Activated CD4-positive, alpha-beta memory T cell treated with anti-CD3 and anti-CD28 coated beads, Interleukin-2, amount 10 ng/mL, durations not matched to agents 7 days and 5 days (primary cell): ENCODE results near the gene LBR. TPM values are rescaled to one million over a fixed set of nuclear protein-coding genes. Genes with fewer than 3 reads are reported as not detected.

Experiments used
- CTCF ChIA-PET: fragments of 350-600 bp; sonication (Branson Sonifier 250); formaldehyde crosslinking; loops from one replicate; lab custom pipeline; 2021; ENCODE audit warnings: antibody characterized with exemption, inconsistent platforms; lab: Charles Lee
- POLR2A ChIA-PET: fragments of 350-600 bp; sonication (Branson Sonifier 250); formaldehyde crosslinking; loops from one replicate; lab custom pipeline; 2021; ENCODE audit warnings: antibody characterized with exemption; lab: Charles Lee
- DNase-seq: peaks from one replicate; pipeline ENCODE4 v3.0.0-alpha.2; 2020
- H3K27ac Mint-ChIP-seq: one replicate; pipeline ENCODE4 v1.8.0; 2021; ENCODE audit warnings: mild to moderate bottlenecking, mixed read lengths
- H3K27me3 Mint-ChIP-seq: one replicate; pipeline ENCODE4 v1.8.0; 2021; ENCODE audit warnings: mixed read lengths
- H3K36me3 Mint-ChIP-seq: one replicate; pipeline ENCODE4 v1.8.0; 2021; ENCODE audit warnings: low read depth, mixed read lengths
- H3K4me1 Mint-ChIP-seq: one replicate; pipeline ENCODE4 v1.8.0; 2021; ENCODE audit warnings: mixed read lengths
- H3K4me3 Mint-ChIP-seq: one replicate; pipeline ENCODE4 v1.8.0; 2021; ENCODE audit warnings: mild to moderate bottlenecking, mixed read lengths
- H3K9me3 Mint-ChIP-seq: one replicate; pipeline ENCODE4 v1.8.0; 2021; ENCODE audit warnings: mixed read lengths
- total RNA-seq, 2 experiments: library from RNA; stranded (reverse); gene quantifications; one replicate each; pipeline ENCODE4 v1.2.3, GENCODE V29; 2021

The LBR gene
- total RNA-seq, 2 experiments from 2014 or later: 251 to 259 TPM

- Mint-ChIP-seq H3K4me1 (peaks cover 61% of the 10 kb centered on the region), H3K36me3 (no peaks in the 10 kb centered on the region), H3K4me3 (no peak overlapping the region), H3K27me3 (no peaks in the 10 kb centered on the region), H3K9me3 (no peaks in the 10 kb centered on the region), H3K27ac (no peak overlapping the region)
- DNase-seq: no peak
- ChIA-PET CTCF (interaction anchor here (0.7 to 2.0 kb wide), 5 partner anchors 11 to 1604 kb away, joined by 3 to 8 read pairs (median 4); partner anchors contain the start of gene TP53BP2), POLR2A (interaction anchor here (1.8 to 3.2 kb wide), 3 partner anchors 11 to 22 kb away, joined by 11 to 19 read pairs (median 13); partner anchors contain the start of gene LBR)
These were observed 21.9 kb upstream of the LBR start for GRCh38 chr1:225449774-225450173.

GRCh38 chr1:225449261-225449660 is 21.4 kb upstream of the LBR start:
- Mint-ChIP-seq H3K4me1 (peaks cover 61% of the 10 kb centered on the region), H3K27me3 (no peaks in the 10 kb centered on the region), H3K9me3 (no peaks in the 10 kb centered on the region), H3K27ac (no peak overlapping the region), H3K4me3 (no peak overlapping the region), H3K36me3 (no peaks in the 10 kb centered on the region)
- DNase-seq: no peak
- CTCF ChIA-PET: interaction anchor here (0.7 to 2.0 kb wide), 3 partner anchors 10 to 24 kb away, joined by 3 to 8 read pairs (median 8); no protein-coding TSS in a partner anchor
- POLR2A ChIA-PET: interaction anchor here (1.8 to 10.1 kb wide), 3 partner anchors 12 to 22 kb away, joined by 11 to 300 read pairs (median 13); partner anchors contain the start of gene LBR

DNA sequence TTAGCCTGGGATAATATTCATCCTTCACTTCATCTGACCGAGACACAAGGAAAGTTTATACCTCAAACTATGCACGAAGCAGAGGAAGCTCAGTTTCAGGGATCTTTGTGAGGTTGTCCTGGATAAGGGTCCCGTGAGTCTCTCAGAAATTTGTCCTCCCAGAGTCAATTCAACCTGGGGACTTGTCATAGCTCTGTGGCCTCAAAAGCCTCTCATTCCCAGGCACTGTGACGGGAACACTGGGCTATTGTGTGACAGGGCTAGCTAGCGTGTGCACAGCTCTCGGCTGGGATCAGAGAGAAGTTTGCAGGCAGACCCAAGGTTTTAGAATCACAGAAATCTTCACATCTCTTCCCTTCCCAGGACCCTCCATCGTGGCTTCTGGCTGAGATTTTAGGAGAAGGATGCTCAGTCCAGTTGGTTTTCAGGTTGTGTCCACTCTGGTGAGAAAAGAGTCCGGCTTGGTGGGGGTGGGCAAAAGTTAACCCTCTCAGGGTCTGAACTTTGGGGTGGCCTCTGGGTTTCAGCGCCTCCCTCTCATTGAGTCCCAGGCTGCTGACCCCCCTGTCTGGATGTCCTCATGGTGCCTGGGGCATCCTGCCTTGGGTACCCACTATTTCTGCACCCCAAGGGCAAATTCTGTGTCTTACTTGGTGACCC is 20.4 kb upstream of the LBR start:
- ChIA-PET POLR2A (interaction anchor here (0.5 to 10.1 kb wide), 6 partner anchors 10 to 1065 kb away, joined by 3 to 300 read pairs (median 3); partner anchors contain the start of gene LBR), CTCF (interaction anchor here (0.7 to 1.8 kb wide), 2 partner anchors 11 to 13 kb away, joined by 3 to 8 read pairs; no protein-coding TSS in a partner anchor)
- Mint-ChIP-seq H3K27me3 (no peaks in the 10 kb centered on the region), H3K36me3 (no peaks in the 10 kb centered on the region), H3K4me1 (peaks cover 59% of the 10 kb centered on the region), H3K27ac (no peak overlapping the region), H3K4me3 (no peak overlapping the region), H3K9me3 (no peaks in the 10 kb centered on the region)
- no peak for DNase-seq

DNA sequence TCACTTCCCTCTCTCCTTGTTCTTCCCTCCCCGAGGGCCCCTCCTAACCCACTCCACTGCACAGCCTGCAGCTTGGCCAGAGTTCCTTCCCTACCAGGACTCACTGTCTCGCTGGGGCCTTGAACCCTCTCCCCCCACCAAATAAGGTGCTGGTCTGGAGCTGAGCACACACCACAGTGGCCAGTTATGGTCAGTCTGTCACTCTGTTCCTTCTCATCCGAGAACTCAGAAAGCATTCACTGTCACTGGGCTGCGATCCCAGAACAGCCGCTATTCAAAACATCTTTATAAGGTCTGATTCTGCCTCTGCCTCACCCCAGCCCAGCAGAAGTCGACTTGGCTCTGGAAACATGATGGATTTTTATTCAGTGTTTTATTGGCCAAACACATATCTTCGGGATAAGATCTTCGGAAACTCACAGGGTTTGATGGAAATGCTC is 19.8 kb upstream of the LBR start:
- DNase-seq: no peak
- Mint-ChIP-seq H3K4me3 (no peak overlapping the region), H3K27me3 (no peaks in the 10 kb centered on the region), H3K27ac (peak overlapping the region; percentile 46), H3K36me3 (no peaks in the 10 kb centered on the region), H3K4me1 (peaks cover 63% of the 10 kb centered on the region), H3K9me3 (no peaks in the 10 kb centered on the region)
- ChIA-PET POLR2A (interaction anchor here (0.5 to 10.1 kb wide), 6 partner anchors 10 to 1065 kb away, joined by 3 to 300 read pairs (median 3); partner anchors contain the start of gene LBR), CTCF (no interaction called here)

- Mint-ChIP-seq H3K4me1 (peaks cover 65% of the 10 kb centered on the region), H3K36me3 (no peaks in the 10 kb centered on the region), H3K9me3 (no peaks in the 10 kb centered on the region), H3K4me3 (no peak overlapping the region), H3K27me3 (no peaks in the 10 kb centered on the region), H3K27ac (no peak overlapping the region)
- CTCF ChIA-PET: interaction anchor here (0.6 to 7.7 kb wide), 2 partner anchors 19 to 519 kb away, joined by 4 to 92 read pairs; partner anchors contain the start of gene LBR
- POLR2A ChIA-PET: interaction anchor here (0.9 to 10.1 kb wide), 5 partner anchors 9 to 22 kb away, joined by 3 to 338 read pairs (median 75); partner anchors contain the start of gene LBR
- peak; percentile 13 for DNase-seq
These were observed 19.3 kb upstream of the LBR start for GRCh38 chr1:225446981-225447615.

DNA sequence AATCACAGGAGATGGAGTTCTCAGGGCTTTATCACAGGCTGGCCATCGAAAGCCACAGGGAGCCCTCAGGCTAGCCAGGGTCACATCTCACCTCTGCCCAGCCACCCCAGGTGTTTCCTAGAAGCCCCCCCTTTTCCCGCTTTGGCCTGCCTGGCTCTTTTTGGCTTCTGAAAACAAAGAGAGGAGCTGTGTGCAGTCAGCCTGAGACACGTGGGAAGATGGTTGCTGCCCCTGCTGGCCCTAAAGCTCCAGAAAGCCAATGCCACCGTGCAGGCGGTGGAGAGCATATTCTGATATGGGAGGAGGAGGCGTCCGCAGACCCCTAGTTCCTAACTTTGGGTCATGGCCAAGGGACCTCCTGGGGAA is 18.7 kb upstream of the LBR start:
- Mint-ChIP-seq H3K27ac (peak overlapping the region; percentile 96), H3K36me3 (no peaks in the 10 kb centered on the region), H3K27me3 (no peaks in the 10 kb centered on the region), H3K9me3 (no peaks in the 10 kb centered on the region), H3K4me1 (peaks cover 70% of the 10 kb centered on the region), H3K4me3 (no peak overlapping the region)
- no peak for DNase-seq
- ChIA-PET POLR2A (interaction anchor here (0.8 to 10.1 kb wide), 6 partner anchors 9 to 477 kb away, joined by 3 to 338 read pairs (median 53); partner anchors contain the start of gene LBR), CTCF (interaction anchor here (0.6 to 7.7 kb wide), 4 partner anchors 19 to 519 kb away, joined by 4 to 92 read pairs (median 26); partner anchors contain the start of gene LBR)

- no peaks in the 10 kb centered on the region for H3K27me3 Mint-ChIP-seq
- ChIA-PET POLR2A (interaction anchor here (0.7 to 10.1 kb wide), 14 partner anchors 10 to 1277 kb away, joined by 3 to 338 read pairs (median 16); partner anchors contain the start of genes H3-3A, LBR, SDE2 and SRP9), CTCF (interaction anchor here (1.7 to 7.7 kb wide), 6 partner anchors 15 to 331 kb away, joined by 5 to 92 read pairs (median 26); partner anchors contain the start of genes LBR and SRP9)
- H3K4me3 Mint-ChIP-seq: peak overlapping the region; percentile 49
- H3K4me1 Mint-ChIP-seq: peaks cover 69% of the 10 kb centered on the region
- H3K9me3 Mint-ChIP-seq: no peaks in the 10 kb centered on the region
- peak overlapping the region; percentile 96 for H3K27ac Mint-ChIP-seq
- DNase-seq: no peak
- no peaks in the 10 kb centered on the region for H3K36me3 Mint-ChIP-seq
These were observed 18.1 kb upstream of the LBR start for GRCh38 chr1:225445639-225446594.

DNA sequence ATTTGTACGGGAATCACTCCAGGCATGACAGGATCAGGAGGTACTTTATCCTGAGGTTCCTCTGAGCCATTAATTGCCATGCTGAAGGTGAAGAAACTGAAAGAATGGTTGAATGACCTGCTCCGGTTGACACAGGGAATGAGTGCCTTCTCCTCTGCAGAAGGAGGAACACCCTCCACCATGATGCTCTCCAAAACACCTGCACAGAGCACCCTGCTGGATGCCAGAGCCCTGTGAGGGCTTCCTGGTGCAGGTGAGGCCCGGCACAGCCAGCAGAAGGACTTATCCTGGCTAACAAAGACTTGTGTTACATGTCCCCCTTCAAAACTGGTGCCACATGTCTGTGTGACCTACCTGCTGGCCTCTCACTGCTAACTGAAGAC is 14.3 kb upstream of the LBR start:
- no peaks in the 10 kb centered on the region for H3K36me3 Mint-ChIP-seq
- ChIA-PET CTCF (interaction anchor here (0.7 to 7.7 kb wide), 6 partner anchors 10 to 31 kb away, joined by 4 to 92 read pairs (median 10); partner anchors contain the start of gene LBR), POLR2A (interaction anchor here (1.0 to 10.1 kb wide), 4 partner anchors 13 to 620 kb away, joined by 3 to 338 read pairs (median 152); partner anchors contain the start of genes H3-3A and LBR)
- H3K4me1 Mint-ChIP-seq: peaks cover 58% of the 10 kb centered on the region
- DNase-seq: no peak
- H3K4me3 Mint-ChIP-seq: peak overlapping the region; percentile 38
- H3K9me3 Mint-ChIP-seq: no peaks in the 10 kb centered on the region
- no peaks in the 10 kb centered on the region for H3K27me3 Mint-ChIP-seq
- peak overlapping the region; percentile 71 for H3K27ac Mint-ChIP-seq

- DNase-seq: no peak
- peak overlapping the region; percentile 71 for H3K27ac Mint-ChIP-seq
- peak overlapping the region; percentile 38 for H3K4me3 Mint-ChIP-seq
- no peaks in the 10 kb centered on the region for H3K9me3 Mint-ChIP-seq
- ChIA-PET CTCF (interaction anchor here (0.7 to 7.7 kb wide), 9 partner anchors 9 to 34 kb away, joined by 3 to 92 read pairs (median 5); partner anchors contain the start of gene LBR), POLR2A (interaction anchor here (1.0 to 10.1 kb wide), 4 partner anchors 13 to 621 kb away, joined by 3 to 338 read pairs (median 152); partner anchors contain the start of genes H3-3A and LBR)
- peaks cover 56% of the 10 kb centered on the region for H3K4me1 Mint-ChIP-seq
- no peaks in the 10 kb centered on the region for H3K27me3 Mint-ChIP-seq
- H3K36me3 Mint-ChIP-seq: no peaks in the 10 kb centered on the region
These were observed 13.7 kb upstream of the LBR start for GRCh38 chr1:225441314-225442122.

DNA sequence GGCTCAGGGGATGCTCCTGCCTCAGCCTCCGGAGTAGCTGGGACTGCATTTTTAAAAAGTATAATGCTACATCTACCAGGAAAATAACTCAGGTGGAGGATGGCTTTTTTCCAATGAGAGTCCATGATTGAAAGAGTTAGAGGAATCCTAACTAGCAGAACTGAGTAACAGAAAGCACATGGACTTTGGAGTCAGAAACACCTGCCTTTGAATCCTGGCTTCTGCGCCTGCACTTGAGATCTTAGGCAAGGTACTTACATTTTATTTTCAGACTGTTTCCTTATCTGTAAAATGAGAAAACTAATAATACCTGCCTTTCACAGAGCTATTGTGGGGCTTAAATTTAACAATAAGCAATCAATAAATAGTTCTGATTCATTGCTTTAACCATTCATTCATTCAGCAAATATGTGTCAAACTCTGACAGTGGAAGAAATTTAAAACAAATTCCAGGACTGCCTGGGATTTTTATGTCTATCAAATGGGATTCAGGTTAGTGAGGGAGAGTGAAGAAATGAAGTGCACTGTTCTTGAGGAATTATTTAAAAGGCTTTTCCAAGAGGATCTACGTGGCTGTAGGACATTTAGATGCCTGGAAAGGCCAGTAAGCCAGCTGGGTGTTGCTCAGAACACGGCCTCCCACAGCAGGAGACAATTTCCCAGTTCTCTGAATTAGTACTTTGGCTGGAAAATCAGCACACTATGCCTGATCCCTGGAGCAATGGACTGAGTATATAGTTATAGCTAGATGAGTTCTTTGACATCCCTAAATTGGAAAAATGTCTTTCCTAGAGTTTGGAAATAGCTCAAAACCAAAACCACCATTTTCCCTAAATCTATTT is 12.8 kb upstream of the LBR start:
- no peaks in the 10 kb centered on the region for H3K36me3 Mint-ChIP-seq
- H3K9me3 Mint-ChIP-seq: no peaks in the 10 kb centered on the region
- ChIA-PET POLR2A (interaction anchor here (8.1 to 10.1 kb wide), 2 partner anchors 12 to 28 kb away, joined by 300 to 338 read pairs; partner anchors contain the start of gene LBR), CTCF (interaction anchor here (0.7 to 7.7 kb wide), 11 partner anchors 8 to 504 kb away, joined by 3 to 92 read pairs (median 4); partner anchors contain the start of genes LBR and SRP9)
- H3K4me3 Mint-ChIP-seq: no peak overlapping the region
- DNase-seq: no peak
- no peaks in the 10 kb centered on the region for H3K27me3 Mint-ChIP-seq
- H3K27ac Mint-ChIP-seq: no peak overlapping the region
- H3K4me1 Mint-ChIP-seq: peaks cover 49% of the 10 kb centered on the region
